Measurements from ENCODE around the gene SIMC1.

Gene SIMC1

DNA sequence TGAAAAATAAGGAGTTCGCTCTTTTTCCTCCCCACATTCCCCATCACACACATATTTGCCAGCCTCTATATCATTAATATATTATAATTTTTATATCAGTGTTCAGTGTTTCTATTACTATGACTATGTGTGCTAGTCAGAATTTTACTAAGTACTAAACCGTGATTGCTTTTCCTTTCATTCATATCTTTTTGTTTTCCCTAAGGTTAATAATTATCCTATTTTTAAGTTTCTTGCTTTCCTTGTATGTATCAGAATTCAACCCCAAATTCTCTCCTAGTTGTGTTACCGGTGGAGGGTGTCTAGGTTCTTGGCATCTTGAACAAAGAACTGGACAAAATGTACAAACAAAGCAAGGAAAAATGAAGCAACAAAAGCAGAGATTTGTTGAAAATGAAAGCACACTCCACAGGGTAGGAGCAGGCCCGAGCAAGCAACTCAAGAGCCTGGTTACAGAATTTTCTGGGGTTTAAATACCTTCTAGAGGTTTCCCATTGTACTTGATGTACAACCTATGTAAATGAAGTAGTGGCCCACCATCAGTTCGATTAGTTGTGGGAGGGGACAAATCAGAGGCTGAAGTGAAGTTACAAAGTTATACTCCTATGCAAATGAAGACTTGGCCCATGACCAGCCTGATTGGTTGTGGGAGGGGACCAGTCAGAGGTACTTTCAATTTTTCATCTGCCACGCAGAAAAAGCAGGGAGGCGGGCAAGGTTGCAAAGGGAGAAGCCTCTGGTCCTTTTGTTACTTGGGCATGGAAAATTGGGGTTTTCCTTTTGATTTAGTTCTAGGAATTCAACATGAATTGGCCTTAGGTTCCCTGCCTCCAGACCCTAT, 79.5 kb downstream of the SIMC1 start:
- DNase-seq, result no peak

DNA sequence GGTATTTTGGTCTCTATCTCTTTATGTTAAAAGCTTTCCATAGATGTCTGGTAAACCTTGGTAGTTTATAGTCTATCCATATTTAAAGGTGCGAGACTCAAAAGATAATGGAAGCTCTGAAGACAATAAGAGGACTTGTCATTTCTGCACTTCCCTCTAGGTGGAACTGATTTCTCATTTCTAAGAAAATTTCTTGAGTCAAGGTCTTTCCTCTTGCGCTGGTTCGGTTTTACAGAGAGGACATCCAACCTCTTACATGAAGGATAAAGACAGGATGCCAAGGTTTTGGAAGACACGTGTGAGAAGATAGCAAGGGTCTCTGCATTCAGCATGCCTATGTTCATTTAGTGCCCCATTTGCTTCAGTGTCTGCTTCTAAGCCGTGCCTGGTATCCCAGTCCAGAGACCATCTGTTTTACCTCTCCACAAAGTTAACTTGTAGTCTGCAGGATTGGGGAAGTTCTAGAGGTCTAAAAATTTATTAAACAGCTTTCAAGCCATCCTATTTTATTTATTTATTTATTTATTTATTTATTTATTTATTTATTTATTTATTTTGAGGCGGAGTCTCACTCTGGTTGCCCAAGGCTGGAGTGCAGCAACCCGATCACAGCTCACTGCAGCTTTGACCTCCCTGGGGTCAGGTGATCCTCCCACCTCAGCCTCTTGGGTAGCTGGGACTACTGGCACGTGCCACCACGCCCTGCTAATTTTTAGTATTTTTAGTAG, 81.8 kb downstream of the SIMC1 start:
- DNase-seq, result no peak

GRCh38 chr5:176320577-176320976, 82.4 kb downstream of the SIMC1 start:
- no peak for DNase-seq

DNA sequence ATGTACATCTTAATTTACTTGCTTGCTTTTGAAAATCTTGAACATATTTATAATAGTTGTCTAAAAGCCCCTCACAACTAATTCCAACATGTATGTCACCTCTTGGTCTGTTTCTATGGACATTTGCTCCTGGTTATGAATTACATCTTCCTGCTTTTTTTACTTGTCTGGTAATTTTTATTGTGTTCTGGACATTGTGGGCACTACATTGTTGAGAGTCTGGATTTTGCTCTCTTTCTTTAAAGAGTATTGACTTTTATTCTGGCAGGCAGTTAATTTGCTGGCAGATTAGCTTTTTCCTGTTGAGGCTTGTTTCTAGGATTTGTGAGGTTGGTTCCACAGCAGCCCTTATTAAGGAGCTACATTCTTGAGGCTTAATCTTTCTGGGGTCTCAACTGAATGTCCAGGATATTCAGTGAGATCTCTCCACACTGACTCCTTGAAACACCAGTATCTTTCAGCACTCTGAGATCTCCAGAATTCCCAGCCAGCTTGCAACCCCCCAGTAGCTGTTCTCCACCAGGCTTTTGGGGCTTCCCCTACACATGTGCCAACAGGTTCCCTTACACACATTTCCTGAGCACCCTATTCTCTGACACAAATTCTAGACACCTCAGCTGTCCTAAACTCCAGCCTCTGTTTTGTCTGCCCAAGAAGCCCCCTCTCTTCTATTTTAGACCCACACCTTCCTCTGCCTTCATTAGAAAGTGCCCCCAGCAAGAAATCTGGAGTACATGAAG, 96.0 kb downstream of the SIMC1 start:
- no peak for DNase-seq

DNA sequence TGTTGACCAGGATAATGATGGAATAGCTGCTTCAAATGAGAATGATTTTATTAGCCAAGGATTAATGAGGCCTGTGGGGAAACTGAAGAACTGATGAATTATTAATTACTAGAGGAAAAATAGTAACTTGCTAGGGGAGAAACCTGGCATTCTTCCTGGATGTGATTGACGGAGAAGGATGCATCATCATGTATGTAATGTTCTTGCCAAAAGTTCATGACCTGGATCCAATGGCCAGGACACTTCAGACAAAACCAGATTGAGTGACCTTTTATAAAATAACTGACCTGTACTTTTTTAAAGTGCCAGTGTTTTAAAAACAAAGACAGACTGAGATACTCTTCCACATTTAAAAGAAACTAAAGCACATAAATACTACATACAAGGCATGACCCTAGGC, 99.7 kb downstream of the SIMC1 start:
- DNase-seq, result no peak

DNA sequence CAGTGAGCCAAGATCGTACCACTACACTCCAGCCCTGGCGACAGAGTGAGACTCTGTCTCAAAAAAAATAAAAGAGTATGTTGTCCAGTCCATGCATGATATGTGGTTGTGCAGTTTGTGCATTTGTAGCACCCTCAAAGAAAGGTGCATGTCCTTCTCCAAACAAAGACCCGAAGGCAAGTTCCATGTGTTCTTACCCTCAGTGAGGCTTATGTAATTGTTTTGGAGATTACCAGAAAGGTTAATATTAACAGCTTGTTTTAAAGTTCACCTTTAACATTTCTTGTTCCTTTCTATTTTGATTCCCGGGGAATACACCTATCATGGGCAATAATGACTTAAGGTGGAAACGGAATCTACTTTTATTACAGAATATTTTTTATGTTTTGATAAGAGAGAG, 101.1 kb downstream of the SIMC1 start:
- DNase-seq, result no peak

- no peak for DNase-seq
Observed at GRCh38 chr5:176341325-176342157, 103.3 kb downstream of the SIMC1 start.

GRCh38 chr5:176342158-176342483, 103.9 kb downstream of the SIMC1 start:
- DNase-seq, result no peak

DNA sequence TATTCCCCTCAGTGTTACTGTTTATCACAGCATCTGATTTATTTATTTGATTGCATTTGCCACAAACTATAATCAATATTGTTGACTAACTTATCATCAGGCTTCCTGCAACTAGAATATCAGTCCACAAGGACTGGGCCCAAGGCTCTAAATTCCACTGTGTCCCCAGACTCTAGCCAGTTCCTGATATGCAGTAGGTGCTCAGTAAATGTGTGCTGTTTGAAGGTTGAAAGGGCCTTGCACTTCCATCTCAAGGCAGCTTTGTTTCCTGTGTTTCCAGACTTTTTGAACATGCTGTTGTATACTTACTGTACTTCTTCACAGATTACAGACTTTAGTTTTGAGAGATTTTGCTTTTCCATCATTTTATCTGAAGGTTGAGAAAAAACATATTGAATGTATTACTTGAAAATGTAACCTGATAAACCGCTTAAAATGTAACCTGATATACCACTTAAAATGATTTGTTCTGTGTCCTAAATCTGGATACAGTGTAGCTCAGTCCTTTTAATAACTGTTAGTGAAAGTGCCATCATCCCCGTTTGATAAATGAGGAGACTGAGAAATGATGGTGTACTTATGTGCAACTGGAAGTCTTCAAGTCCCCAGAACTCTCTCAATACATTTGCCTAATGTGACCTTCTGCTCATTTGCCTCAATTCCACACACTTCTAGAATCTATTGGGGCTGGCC, 104.7 kb downstream of the SIMC1 start:
- no peak for DNase-seq

DNA sequence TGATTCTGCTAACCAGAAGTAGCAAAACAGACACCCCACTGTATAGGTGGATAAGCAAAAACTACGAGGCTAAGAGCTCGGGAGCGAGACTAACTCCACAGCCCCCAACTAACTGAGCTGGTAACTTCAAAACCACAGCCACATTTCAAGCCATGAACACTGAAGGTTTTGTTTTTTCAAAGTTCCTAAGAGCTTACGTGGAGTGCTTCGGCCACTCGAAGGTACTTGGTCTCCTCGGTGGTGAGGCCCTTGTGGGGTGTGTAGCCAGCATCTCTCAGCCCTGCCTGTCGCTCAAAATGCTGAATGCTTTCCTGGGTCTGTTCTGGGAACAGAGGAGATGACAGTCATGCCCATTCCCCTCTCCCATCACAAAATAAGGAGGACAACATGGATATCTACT, 112.2 kb downstream of the SIMC1 start:
- DNase-seq, result no peak

- DNase-seq, result no peak
Observed at GRCh38 chr5:176352116-176352878, 114.1 kb downstream of the SIMC1 start.

- no peak for DNase-seq
Observed at GRCh38 chr5:176353533-176353932, 115.3 kb downstream of the SIMC1 start.

DNA sequence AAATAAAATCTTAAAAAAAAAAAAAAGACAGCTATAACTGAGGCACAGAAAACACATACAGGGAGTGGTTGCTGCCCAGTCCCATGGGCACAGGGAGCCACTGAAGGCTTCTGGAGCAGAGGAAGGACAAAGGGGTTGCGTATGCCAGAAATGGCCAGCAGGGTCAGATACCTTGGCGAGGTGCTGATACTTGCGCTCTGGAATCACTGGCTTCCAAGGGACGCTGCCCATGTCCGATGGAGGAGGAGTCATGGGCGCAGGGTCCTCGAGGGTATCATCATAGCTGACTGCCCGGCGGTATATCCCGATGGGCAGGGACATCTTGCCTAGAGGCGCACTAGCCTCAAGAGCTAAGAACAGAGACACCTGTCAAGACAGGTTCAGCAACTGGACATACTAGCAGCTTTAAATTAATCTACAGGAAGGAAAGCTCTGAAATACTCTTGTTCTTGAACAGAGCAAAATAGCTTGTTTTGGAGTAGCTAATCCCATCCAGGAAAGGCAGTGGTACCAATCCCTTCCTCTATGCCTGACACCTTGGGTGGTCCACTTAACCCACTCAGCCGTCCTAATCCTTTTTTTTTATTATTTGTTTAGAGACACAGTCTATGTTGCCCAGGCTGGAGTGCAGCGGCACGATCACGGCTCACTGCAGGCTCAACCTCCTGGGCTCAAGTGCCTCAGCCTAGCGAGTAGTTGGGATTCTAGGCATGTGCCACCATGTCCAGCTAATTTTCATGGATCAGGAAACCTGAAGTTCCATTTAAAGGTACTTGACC, 117.4 kb downstream of the SIMC1 start:
- no peak for DNase-seq

DNA sequence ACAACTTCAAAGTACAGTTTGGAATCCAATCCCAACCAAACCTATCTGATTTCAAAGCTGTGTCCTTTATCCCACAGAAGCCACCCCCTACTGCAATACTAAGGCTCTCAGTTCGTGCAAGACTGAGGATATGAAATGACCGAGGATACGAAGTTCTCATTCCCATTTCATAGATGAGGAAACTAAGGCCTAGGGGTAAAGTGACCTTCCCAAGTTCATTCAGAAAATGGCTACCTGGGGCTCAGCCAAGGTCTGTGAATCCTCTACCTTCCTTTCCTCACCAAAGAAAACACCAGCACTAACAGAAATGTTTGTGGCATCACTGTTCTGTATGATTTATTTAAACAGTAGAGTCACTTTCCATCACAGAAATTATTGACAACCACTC, 117.9 kb downstream of the SIMC1 start:
- no peak for DNase-seq

DNA sequence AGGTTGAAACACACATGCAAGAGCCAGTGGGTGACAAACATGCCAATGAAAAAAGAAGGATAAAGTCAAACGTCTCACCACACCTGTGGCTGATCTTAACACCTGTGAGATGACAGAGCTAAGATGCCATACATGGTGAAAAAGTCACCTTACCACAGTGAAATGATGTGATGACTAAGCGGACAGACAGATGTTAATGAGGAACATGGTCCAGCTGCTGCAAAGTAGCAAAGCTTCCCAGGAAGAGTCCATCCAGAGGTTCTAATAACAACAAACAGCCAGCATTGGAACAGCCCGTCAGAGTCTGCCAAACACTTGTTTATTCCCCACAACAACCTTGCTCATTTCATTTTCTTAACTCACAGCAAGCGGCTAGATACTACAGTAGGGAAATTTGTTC, 121.4 kb downstream of the SIMC1 start:
- DNase-seq, result no peak

DNA sequence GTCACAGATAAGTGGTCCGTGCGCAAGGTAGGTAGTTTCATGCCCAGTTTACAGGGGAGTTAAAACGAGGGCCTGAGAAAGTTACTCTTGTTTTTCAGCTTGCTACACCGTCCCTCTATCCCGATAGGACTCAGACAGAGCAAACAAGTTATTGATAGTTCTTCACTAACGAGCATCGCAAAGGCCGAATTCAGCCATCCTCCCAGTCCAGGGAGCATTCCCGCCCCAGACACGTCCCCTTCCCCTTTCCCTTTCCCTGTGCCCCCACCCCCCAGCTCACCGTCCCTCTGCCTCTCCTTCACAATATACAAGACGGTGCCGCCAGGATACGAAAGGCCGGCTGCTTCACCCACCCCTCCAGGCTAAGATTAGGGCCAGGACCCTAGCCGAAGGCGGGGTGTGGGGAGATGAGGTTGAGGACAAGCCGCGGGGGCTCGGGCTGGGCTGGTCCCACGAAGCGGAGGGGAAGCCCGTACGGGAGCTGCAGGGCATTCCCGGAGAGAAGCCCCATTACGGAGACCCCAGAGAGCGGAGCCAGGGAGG, 122.7 kb downstream of the SIMC1 start:
- no peak for DNase-seq

GRCh38 chr5:176361437-176362232, 123.4 kb downstream of the SIMC1 start, which contains the start of gene KIAA1191:
Gene KIAA1191 (minus strand): TSS chr5:176361764. CDS start chr5:176359508, 2,256 bp downstream.
- DNase-seq, result peak; percentile 92

- DNase-seq, result no peak
Observed at GRCh38 chr5:176362233-176362490, 123.9 kb downstream of the SIMC1 start.

DNA sequence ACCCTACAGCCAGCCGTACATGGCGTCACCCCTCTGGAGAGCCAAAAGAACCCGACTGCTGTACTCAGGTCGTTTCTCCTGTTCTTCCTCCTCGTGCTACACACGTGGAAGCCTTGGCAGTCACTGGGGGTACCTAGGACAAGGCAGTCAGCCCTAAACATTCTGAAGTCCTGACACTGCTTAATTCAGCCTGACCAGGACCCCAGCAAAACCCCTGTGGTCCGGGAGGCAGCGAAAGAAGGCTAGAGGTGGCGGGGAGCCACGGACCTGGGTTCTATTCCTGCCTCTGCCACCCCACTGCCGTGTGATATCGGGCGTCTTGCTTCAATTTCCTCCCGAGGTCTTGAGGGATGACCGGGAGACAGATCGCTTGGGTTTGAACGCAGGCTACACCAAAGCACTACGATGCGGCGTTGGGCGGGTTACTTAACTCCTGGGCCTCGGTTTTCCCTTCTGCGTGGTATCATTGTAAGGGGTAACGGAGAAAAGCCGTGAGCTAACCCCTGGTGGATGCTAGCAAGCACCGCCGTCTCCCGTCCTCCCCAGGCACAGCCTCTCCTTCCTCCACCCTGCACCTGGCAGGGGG, 126.6 kb downstream of the SIMC1 start:
- DNase-seq, result no peak

Data from NK-92 treated with Interleukin-12 subunit alpha and Interleukin-12 subunit beta, amount 100 ng/mL, for 24 hours (cell line).